BLaER1 (cell line): Measurements from ENCODE around the gene ARHGAP26.

ENCODE experiments used
- H3K27ac ChIP-seq: shearing (Covaris generic); formaldehyde crosslinking; 2 replicates; pipeline ENCODE4 v1.8.1; 2022
- H3K27me3 ChIP-seq: shearing (Covaris generic); formaldehyde crosslinking; 2 replicates; pipeline ENCODE4 v1.8.1; 2022
- H3K36me3 ChIP-seq: shearing (Covaris generic); formaldehyde crosslinking; 2 replicates; pipeline ENCODE4 v1.8.1; 2022
- H3K4me1 ChIP-seq: shearing (Covaris generic); formaldehyde crosslinking; 2 replicates; pipeline ENCODE4 v1.8.1; 2022
- H3K4me2 ChIP-seq: shearing (Covaris generic); formaldehyde crosslinking; 2 replicates; pipeline ENCODE4 v1.8.1; 2022
- H3K4me3 ChIP-seq: shearing (Covaris generic); formaldehyde crosslinking; 2 replicates; pipeline ENCODE4 v1.8.1; 2022
- H3K9ac ChIP-seq: shearing (Covaris generic); formaldehyde crosslinking; 2 replicates; pipeline ENCODE4 v1.8.1; 2022
- H3K9me3 ChIP-seq: shearing (Covaris generic); formaldehyde crosslinking; 2 replicates; pipeline ENCODE4 v1.8.1; 2022
- H4K20me1 ChIP-seq: shearing (Covaris generic); formaldehyde crosslinking; 2 replicates; pipeline ENCODE4 v1.8.1; 2022
- Cebpa-rat ChIP-seq: shearing (Covaris generic); IDR thresholded peaks from 2 replicates; pipeline ENCODE4 v1.8.1; 2022

The ARHGAP26 gene

DNA sequence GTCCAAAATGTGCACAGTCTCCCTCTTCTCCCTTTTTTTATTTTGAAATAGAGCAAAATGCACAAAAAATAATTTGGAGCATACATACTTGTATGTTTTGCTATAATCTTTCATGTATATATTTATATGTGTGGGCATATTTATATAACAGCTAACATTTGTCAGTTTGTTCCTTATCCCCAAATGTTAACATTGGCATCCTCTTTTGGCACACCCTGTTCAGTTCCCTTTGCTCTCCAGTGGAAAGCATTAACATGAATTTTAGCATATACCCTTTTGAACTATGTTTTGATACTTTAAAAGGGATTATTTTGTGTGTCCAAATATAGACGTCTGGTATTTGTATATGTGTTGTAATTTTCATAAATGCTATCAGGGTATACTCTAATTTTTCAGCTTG, 306.2 kb downstream of the ARHGAP26 start:
- peaks cover 3% of the 10 kb centered on the region for H3K36me3 ChIP-seq
- no peak for TF ChIP-seq Cebpa-rat
- H3K9ac ChIP-seq = no peak overlapping the region
- H3K27me3 ChIP-seq = no peaks in the 10 kb centered on the region
- H3K4me3 ChIP-seq = no peak overlapping the region
- H3K4me2 ChIP-seq = no peak overlapping the region
- H3K4me1 ChIP-seq = no peaks in the 10 kb centered on the region
- no peak overlapping the region for H3K27ac ChIP-seq
- peaks cover 10% of the 10 kb centered on the region for H3K9me3 ChIP-seq
- H4K20me1 ChIP-seq = no peaks in the 10 kb centered on the region

GRCh38 chr5:143077453-143078103, 307.4 kb downstream of the ARHGAP26 start:
- H3K27ac ChIP-seq = no peak overlapping the region
- no peak overlapping the region for H3K4me3 ChIP-seq
- no peaks in the 10 kb centered on the region for H4K20me1 ChIP-seq
- no peaks in the 10 kb centered on the region for H3K36me3 ChIP-seq
- TF ChIP-seq Cebpa-rat = no peak
- H3K9ac ChIP-seq = no peak overlapping the region
- no peaks in the 10 kb centered on the region for H3K4me1 ChIP-seq
- H3K9me3 ChIP-seq = no peaks in the 10 kb centered on the region
- no peak overlapping the region for H3K4me2 ChIP-seq
- H3K27me3 ChIP-seq = no peaks in the 10 kb centered on the region

- H3K4me1 ChIP-seq = no peaks in the 10 kb centered on the region
- no peaks in the 10 kb centered on the region for H3K27me3 ChIP-seq
- no peaks in the 10 kb centered on the region for H4K20me1 ChIP-seq
- H3K9me3 ChIP-seq = no peaks in the 10 kb centered on the region
- H3K4me3 ChIP-seq = no peak overlapping the region
- TF ChIP-seq Cebpa-rat = no peak
- no peak overlapping the region for H3K9ac ChIP-seq
- H3K4me2 ChIP-seq = no peak overlapping the region
- H3K27ac ChIP-seq = no peak overlapping the region
- no peaks in the 10 kb centered on the region for H3K36me3 ChIP-seq
These were observed 308.1 kb downstream of the ARHGAP26 start for GRCh38 chr5:143078313-143078712.

DNA sequence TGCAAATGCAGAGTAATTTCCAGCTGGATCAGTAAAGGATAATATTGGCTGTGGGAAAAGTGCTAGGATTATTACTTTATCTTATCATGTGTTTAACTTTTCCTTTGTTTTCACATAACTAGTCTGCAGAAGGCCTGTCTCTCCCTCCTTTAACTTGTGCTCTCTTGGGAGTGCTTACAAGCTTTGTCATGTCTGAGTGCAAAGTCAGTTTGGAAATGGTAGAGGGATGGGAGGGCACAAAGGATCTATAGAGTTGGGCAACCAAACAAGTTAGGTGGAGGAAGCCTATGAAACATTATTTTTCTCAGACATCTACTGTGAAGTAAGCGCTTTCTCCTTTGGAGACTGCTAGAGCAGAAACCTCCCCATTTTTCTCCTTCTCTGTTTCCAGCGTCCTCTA, 308.8 kb downstream of the ARHGAP26 start:
- Histone ChIP-seq H3K4me3 (no peak overlapping the region), H3K27ac (no peak overlapping the region), H3K4me2 (no peak overlapping the region), H3K27me3 (no peaks in the 10 kb centered on the region), H3K9ac (no peak overlapping the region), H3K9me3 (no peaks in the 10 kb centered on the region), H3K4me1 (no peaks in the 10 kb centered on the region), H3K36me3 (no peaks in the 10 kb centered on the region), H4K20me1 (no peaks in the 10 kb centered on the region)
- no peak for TF ChIP-seq Cebpa-rat

DNA sequence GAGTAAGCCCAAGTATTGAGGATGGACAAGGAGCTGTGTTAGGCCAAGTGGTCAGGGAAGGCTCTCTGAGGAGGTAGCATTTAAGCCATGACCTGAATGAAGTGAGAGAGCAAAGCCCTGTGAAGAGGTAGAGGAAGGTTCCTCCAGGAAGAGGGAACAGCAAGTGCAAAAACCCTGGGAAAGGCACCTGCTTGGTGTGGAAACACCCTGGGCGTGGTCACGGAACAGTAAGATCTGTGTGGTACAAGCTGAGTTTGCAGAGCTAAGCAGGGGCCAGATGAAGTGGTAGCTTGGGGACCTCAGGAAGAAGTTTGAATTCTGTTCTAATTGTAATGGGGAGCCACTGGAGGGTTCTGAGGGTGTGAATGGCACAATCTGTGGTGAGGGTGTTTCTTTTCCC, 310.2 kb downstream of the ARHGAP26 start:
- Histone ChIP-seq H3K4me1 (no peaks in the 10 kb centered on the region), H4K20me1 (no peaks in the 10 kb centered on the region), H3K27me3 (no peaks in the 10 kb centered on the region), H3K9me3 (no peaks in the 10 kb centered on the region), H3K4me2 (no peak overlapping the region), H3K27ac (no peak overlapping the region), H3K4me3 (no peak overlapping the region), H3K9ac (no peak overlapping the region), H3K36me3 (0 out of 2 replicates have a peak, but pooled peaks cover 5% of the 10 kb centered on the region)
- TF ChIP-seq Cebpa-rat = no peak

DNA sequence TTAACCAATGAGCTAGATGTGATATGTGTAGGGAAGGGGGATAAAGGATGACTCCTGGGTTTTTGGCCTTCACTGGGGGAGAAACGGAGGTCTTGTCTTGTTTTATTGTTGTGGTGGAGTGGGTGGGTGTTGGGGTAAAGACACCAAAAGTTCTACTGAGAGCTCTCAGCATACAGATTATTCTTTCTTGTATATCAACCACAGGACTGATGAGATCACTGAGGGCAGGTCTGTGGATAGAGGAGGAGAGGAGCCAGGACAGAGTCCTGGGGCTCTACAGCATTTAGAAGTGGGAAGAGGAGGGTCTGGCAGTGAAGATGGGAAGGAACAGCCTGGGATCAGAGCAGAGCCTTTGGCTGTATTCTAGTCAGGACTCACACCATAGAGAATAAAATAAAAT, 310.8 kb downstream of the ARHGAP26 start:
- Histone ChIP-seq H3K4me3 (no peak overlapping the region), H3K27me3 (no peaks in the 10 kb centered on the region), H4K20me1 (no peaks in the 10 kb centered on the region), H3K27ac (no peak overlapping the region), H3K4me2 (no peak overlapping the region), H3K36me3 (0 out of 2 replicates have a peak, but pooled peaks cover 5% of the 10 kb centered on the region), H3K9ac (no peak overlapping the region), H3K9me3 (no peaks in the 10 kb centered on the region), H3K4me1 (no peaks in the 10 kb centered on the region)
- no peak for TF ChIP-seq Cebpa-rat

DNA sequence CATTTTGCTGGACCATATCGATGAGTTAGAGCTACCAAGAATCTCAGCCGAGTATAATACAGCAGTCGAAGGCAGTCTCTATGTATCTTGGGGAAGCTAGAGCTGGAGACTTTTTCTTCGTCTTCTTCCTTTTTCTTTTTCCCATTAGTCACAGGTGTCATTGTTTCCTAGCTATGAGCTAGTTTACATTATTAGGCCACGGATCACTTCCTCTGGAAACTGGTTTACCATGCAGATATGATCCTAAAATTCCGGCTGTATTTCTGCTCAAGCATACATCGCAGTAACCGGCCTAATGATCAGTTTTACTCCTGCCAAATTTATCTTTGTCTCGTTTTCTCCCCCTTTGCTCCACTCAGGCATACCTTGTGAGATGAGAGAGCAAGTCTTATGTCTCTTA, 312.8 kb downstream of the ARHGAP26 start:
- no peak for TF ChIP-seq Cebpa-rat
- Histone ChIP-seq H3K9me3 (no peaks in the 10 kb centered on the region), H3K27me3 (no peaks in the 10 kb centered on the region), H3K27ac (no peak overlapping the region), H3K4me2 (no peak overlapping the region), H4K20me1 (no peaks in the 10 kb centered on the region), H3K4me1 (no peaks in the 10 kb centered on the region), H3K36me3 (0 out of 2 replicates have a peak, but pooled peaks cover 5% of the 10 kb centered on the region), H3K4me3 (no peak overlapping the region), H3K9ac (no peak overlapping the region)

DNA sequence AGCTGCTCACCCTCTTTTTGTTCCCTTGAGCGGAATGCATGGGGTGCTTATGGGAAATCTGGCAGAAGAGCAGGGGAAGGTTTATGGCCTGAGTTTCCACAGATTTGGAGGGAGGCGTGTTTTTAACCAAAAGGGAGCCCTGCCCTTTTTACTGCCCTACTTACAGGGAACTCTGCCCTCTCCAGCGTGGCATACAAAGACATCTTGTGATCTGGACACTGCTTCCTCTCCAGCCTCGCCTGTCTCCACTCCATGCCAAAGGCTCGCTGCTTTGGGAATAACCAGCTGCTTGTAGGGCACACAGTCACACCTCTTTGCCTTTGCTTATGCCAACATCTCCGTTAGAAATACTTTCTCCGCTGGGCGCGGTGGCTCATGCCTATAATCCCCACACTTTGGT, 314.2 kb downstream of the ARHGAP26 start:
- no peaks in the 10 kb centered on the region for H3K27me3 ChIP-seq
- no peak for TF ChIP-seq Cebpa-rat
- H3K36me3 ChIP-seq = 0 out of 2 replicates have a peak, but pooled peaks cover 5% of the 10 kb centered on the region

DNA sequence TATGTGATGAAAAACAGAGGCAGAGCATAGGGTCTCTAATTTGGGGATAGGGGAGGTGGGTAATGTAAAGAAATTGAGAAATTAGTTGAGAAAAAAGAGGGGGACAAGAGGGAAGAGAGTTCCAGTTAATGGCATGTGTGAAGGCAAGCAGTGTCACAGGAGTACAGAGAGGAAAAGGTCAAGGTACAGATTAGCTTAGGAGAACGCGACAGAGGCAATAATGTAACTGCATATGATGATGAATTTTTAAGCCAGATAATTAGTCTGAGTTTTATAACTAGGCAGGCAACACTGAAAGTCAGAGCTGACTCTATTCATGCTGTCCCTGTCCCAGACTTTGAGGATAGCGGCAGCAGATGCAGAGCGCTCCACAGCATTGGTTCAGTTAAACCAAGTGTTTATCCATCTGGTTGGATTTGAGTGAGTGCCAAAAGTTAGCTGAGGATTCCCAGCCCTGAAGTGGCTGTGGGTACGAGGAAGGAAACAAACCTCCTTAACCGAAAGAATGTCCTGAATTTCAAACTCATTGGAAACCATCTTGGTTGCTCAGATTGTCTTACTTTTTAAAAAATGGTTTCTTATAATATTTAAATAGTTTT, 315.2 kb downstream of the ARHGAP26 start:
- Histone ChIP-seq H3K4me2 (no peak overlapping the region), H3K27me3 (no peaks in the 10 kb centered on the region), H3K27ac (no peak overlapping the region), H3K4me3 (no peak overlapping the region), H3K4me1 (no peaks in the 10 kb centered on the region), H3K9me3 (no peaks in the 10 kb centered on the region), H3K9ac (no peak overlapping the region), H4K20me1 (no peaks in the 10 kb centered on the region), H3K36me3 (0 out of 2 replicates have a peak, but pooled peaks cover 5% of the 10 kb centered on the region)
- no peak for TF ChIP-seq Cebpa-rat

More for the DNA sequence above, 314.2 kb downstream of the ARHGAP26 start:
- H3K27ac ChIP-seq = no peak overlapping the region
- H4K20me1 ChIP-seq = no peaks in the 10 kb centered on the region
- H3K4me2 ChIP-seq = no peak overlapping the region
- no peaks in the 10 kb centered on the region for H3K9me3 ChIP-seq
- H3K4me1 ChIP-seq = no peaks in the 10 kb centered on the region
- H3K4me3 ChIP-seq = no peak overlapping the region
- H3K9ac ChIP-seq = no peak overlapping the region

GRCh38 chr5:143086546-143086907, 316.4 kb downstream of the ARHGAP26 start:
- H3K27me3 ChIP-seq = no peaks in the 10 kb centered on the region
- no peak overlapping the region for H3K4me3 ChIP-seq
- no peak overlapping the region for H3K9ac ChIP-seq
- no peaks in the 10 kb centered on the region for H4K20me1 ChIP-seq
- no peak overlapping the region for H3K27ac ChIP-seq
- no peaks in the 10 kb centered on the region for H3K9me3 ChIP-seq
- 0 out of 2 replicates have a peak, but pooled peaks cover 5% of the 10 kb centered on the region for H3K36me3 ChIP-seq
- H3K4me2 ChIP-seq = no peak overlapping the region
- no peak for TF ChIP-seq Cebpa-rat
- H3K4me1 ChIP-seq = no peaks in the 10 kb centered on the region
